PFSK-1 (cell line): ENCODE results near the gene IDI2.

ENCODE experiments used
- FOXP2 ChIP-seq: optimal IDR thresholded peaks from 2 replicates; pipeline ENCODE3; 2011; ENCODE audit warnings: borderline replicate concordance, control low read depth, inconsistent platforms; ENCODE audit not compliant: insufficient read depth; ENCODE audit errors: extremely low read length, extremely low read depth
- POLR2AphosphoS5 ChIP-seq: IDR thresholded peaks from 2 replicates; pipeline ENCODE4 v1.6.1; 2012; ENCODE audit warnings: low read depth, mild to moderate bottlenecking, control low read depth, low read length, moderate library complexity
- SIN3A ChIP-seq: IDR thresholded peaks from 2 replicates; pipeline ENCODE4 v1.6.1; 2012; ENCODE audit warnings: mild to moderate bottlenecking, low read length, moderate library complexity, borderline replicate concordance; ENCODE audit not compliant: insufficient read depth
- TAF1 ChIP-seq: IDR thresholded peaks from 2 replicates; pipeline ENCODE4 v1.6.1; 2012; ENCODE audit warnings: low read length, control low read depth, borderline replicate concordance; ENCODE audit not compliant: insufficient read depth
- TF ChIP-seq, protein P1 (sequence below), 2 experiments: IDR thresholded peaks; 2 replicates each; pipeline versions ENCODE4 v1.6.1 to v1.8.0; 2011 to 2012; ENCODE audit warnings: low read depth in 2 of 2, low read length in 2 of 2, control low read depth in 1 of 2, inconsistent platforms in 1 of 2, mild to moderate bottlenecking in 1 of 2, moderate library complexity in 1 of 2; ENCODE audit not compliant: insufficient read depth in 1 of 2

DNA sequence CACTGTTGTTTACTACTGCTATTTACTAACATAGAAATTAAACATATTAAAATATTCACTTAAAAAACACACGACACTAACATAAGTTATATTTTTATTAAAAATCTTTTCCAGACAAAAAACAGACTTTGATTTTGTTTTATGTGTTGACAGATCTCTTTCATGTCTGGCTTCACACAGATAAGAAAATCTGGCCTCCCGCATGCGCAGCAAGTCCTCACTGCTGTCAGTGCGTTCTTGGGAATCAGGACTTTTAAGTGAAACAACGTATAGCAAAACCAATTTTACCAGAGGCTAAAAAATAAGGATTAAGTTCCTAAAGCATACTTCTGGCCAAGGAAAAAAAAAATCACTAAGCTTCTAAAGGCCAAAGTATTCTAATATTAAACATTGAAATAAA lies 24.5 kb upstream of the IDI2 start:
- TF ChIP-seq TAF1 (no peak), POLR2AphosphoS5 (no peak), FOXP2 (no peak), SIN3A (no peak)
- TF ChIP-seq, protein P1, sequence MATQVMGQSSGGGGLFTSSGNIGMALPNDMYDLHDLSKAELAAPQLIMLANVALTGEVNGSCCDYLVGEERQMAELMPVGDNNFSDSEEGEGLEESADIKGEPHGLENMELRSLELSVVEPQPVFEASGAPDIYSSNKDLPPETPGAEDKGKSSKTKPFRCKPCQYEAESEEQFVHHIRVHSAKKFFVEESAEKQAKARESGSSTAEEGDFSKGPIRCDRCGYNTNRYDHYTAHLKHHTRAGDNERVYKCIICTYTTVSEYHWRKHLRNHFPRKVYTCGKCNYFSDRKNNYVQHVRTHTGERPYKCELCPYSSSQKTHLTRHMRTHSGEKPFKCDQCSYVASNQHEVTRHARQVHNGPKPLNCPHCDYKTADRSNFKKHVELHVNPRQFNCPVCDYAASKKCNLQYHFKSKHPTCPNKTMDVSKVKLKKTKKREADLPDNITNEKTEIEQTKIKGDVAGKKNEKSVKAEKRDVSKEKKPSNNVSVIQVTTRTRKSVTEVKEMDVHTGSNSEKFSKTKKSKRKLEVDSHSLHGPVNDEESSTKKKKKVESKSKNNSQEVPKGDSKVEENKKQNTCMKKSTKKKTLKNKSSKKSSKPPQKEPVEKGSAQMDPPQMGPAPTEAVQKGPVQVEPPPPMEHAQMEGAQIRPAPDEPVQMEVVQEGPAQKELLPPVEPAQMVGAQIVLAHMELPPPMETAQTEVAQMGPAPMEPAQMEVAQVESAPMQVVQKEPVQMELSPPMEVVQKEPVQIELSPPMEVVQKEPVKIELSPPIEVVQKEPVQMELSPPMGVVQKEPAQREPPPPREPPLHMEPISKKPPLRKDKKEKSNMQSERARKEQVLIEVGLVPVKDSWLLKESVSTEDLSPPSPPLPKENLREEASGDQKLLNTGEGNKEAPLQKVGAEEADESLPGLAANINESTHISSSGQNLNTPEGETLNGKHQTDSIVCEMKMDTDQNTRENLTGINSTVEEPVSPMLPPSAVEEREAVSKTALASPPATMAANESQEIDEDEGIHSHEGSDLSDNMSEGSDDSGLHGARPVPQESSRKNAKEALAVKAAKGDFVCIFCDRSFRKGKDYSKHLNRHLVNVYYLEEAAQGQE (IDR thresholded peaks at IDR 0.05; ENCODE audit: insufficient read depth in 1 of 2, low read depth in 2 of 2, low read length in 2 of 2) = no peak
